ENCODE data around the gene ANAPC5. TPM values are rescaled to one million over a fixed set of nuclear protein-coding genes. Genes with fewer than 3 reads are reported as not detected.

ANAPC5 gene
- total RNA-seq, 1 experiment from 2014 or later = 101 TPM

GRCh38 chr12:121337416-121337815 is 14.8 kb downstream of the ANAPC5 start:
- Histone ChIP-seq H2AFZ (ENCODE audit: low read length) (no peak overlapping the region), H3K4me2 (ENCODE audit: insufficient read depth, insufficient read length, low read length) (no peak overlapping the region), H2BK5ac (ENCODE audit: insufficient read length, low read length) (no peak overlapping the region), H2BK20ac (ENCODE audit: low read depth, low read length, poor library complexity, severe bottlenecking) (no peak overlapping the region), H3K18ac (ENCODE audit: insufficient read length, low read depth, low read length) (no peak overlapping the region), H3K9ac (ENCODE audit: extremely low read depth, insufficient read length, low read length) (no peak overlapping the region), H4K20me1 (ENCODE audit: control insufficient read depth, insufficient read depth, insufficient read length) (no peaks in the 10 kb centered on the region), H3T11ph (ENCODE audit: low read length) (no peak overlapping the region), H3K27me3 (ENCODE audit: insufficient read depth, low read length) (no peaks in the 10 kb centered on the region), H3K79me2 (ENCODE audit: insufficient read depth, low read length) (no peaks in the 10 kb centered on the region), H3K79me1 (ENCODE audit: insufficient read depth, low read depth, low read length, poor library complexity, severe bottlenecking) (no peaks in the 10 kb centered on the region), H2BK120ac (ENCODE audit: low read depth, low read length, poor library complexity, severe bottlenecking) (no peak overlapping the region), H3K4ac (ENCODE audit: low read depth, low read length) (no peak overlapping the region), H4K5ac (ENCODE audit: insufficient read length, low read depth, low read length) (no peak overlapping the region), H3K23ac (ENCODE audit: insufficient read length, low read depth, low read length) (no peak overlapping the region), H3K4me1 (ENCODE audit: insufficient read depth, low read length) (no peaks in the 10 kb centered on the region; the same call in 1 of the 2 replicates), H3K23me2 (ENCODE audit: insufficient read length, low read depth, low read length, poor library complexity, severe bottlenecking) (no peaks in the 10 kb centered on the region), H4K91ac (ENCODE audit: insufficient read length, low read depth, low read length) (no peak overlapping the region), H3K27ac (ENCODE audit: insufficient read length, low read depth, low read length) (no peak overlapping the region), H3K14ac (ENCODE audit: insufficient read depth, low read length) (no peak overlapping the region), H3K9me3 (ENCODE audit: control insufficient read depth, low read depth, low read length) (no peaks in the 10 kb centered on the region), H3K56ac (ENCODE audit: insufficient read length, low read depth, low read length) (no peak overlapping the region), H4K8ac (replicated peaks; ENCODE audit: insufficient read length, low read depth, low read length) (no peak overlapping the region), H2BK12ac (ENCODE audit: insufficient read length, low read depth, low read length) (no peak overlapping the region), H2BK15ac (ENCODE audit: low read depth, low read length) (no peak overlapping the region), H2AK5ac (ENCODE audit: insufficient read length, low read length) (no peak overlapping the region)
- WGBS (ENCODE audit: extremely low coverage, insufficient read length, low lambda C conversion rate) = no CpG with 5 or more reads among the region's 4 CpGs
- no peaks in the 10 kb centered on the region for H3K27me3 Mint-ChIP-seq (ENCODE audit: low read depth)
- peak overlapping the region in 2 of 3 experiments; percentile 47 to 72; a peak in 5 of 7 replicates for H3K27ac Mint-ChIP-seq
- H3K9me3 Mint-ChIP-seq = no peaks in the 10 kb centered on the region
- peaks cover 28 to 73% (median 61%) of the 10 kb centered on the region in 3 experiments; a peak in 6 of 7 replicates for H3K36me3 Mint-ChIP-seq (ENCODE audit: insufficient read depth in 1 of 3, low read depth in 3 of 3)
- no peak overlapping the region for H3K4me3 Mint-ChIP-seq
- TF ChIP-seq CTCF (conservative IDR thresholded peaks at IDR 0.05) = no peak
- H3K4me1 Mint-ChIP-seq = peaks cover 0 to 3% of the 10 kb centered on the region in 2 experiments; a peak in 3 of 4 replicates
- no peak for DNase-seq
